GM10266 (cell line): Measurements from ENCODE around the gene MPL.

Experiments used
- DNase-seq: peaks from one replicate; pipeline ENCODE4 v3.0.0; 2012; ENCODE audit errors: extremely low spot score
- TF ChIP-seq, protein P1 (sequence below): IDR thresholded peaks from 2 replicates; pipeline ENCODE4 v1.5.1; 2012; ENCODE audit warnings: mild to moderate bottlenecking, low read depth; ENCODE audit not compliant: control insufficient read depth, insufficient read depth; ENCODE audit errors: missing control alignments

The MPL gene

DNA sequence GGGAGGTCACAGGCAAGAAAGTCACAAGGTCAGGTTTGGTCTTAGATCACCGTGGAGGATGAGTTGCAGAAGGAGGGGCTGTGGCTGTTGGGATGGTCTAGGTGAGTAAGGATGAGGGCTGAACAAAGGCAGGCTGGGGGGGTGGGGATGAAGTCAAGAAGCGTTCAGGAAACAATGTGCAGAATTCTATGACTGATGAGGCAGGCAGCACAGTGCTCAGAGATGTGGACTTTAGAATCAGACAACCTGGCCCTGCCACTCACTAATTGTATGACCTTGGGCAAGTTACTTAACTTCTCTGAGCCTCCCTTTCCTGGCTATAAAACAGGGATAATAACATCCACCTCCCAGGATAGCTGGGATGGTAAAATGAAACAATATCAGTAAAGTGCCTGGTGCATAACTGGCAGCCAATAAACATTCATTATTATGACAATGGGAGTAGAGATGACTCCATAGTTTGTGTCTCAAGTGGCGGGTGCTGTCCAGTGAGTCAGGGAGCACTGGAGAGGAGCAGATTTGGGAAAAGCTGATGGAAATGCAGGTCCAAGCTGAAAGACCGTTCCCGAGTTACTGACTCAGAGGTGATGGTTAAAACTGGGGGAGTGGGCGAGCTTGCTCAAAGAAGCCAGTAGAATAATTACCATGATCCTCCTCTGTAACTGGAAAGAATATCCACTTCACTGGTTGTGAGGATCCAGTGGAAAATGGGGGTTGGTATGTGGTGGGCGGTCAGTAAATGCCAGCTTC, 34.7 kb upstream of the MPL start:
- TF ChIP-seq, protein P1, sequence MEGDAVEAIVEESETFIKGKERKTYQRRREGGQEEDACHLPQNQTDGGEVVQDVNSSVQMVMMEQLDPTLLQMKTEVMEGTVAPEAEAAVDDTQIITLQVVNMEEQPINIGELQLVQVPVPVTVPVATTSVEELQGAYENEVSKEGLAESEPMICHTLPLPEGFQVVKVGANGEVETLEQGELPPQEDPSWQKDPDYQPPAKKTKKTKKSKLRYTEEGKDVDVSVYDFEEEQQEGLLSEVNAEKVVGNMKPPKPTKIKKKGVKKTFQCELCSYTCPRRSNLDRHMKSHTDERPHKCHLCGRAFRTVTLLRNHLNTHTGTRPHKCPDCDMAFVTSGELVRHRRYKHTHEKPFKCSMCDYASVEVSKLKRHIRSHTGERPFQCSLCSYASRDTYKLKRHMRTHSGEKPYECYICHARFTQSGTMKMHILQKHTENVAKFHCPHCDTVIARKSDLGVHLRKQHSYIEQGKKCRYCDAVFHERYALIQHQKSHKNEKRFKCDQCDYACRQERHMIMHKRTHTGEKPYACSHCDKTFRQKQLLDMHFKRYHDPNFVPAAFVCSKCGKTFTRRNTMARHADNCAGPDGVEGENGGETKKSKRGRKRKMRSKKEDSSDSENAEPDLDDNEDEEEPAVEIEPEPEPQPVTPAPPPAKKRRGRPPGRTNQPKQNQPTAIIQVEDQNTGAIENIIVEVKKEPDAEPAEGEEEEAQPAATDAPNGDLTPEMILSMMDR, result no peak
- DNase-seq, result no peak

DNA sequence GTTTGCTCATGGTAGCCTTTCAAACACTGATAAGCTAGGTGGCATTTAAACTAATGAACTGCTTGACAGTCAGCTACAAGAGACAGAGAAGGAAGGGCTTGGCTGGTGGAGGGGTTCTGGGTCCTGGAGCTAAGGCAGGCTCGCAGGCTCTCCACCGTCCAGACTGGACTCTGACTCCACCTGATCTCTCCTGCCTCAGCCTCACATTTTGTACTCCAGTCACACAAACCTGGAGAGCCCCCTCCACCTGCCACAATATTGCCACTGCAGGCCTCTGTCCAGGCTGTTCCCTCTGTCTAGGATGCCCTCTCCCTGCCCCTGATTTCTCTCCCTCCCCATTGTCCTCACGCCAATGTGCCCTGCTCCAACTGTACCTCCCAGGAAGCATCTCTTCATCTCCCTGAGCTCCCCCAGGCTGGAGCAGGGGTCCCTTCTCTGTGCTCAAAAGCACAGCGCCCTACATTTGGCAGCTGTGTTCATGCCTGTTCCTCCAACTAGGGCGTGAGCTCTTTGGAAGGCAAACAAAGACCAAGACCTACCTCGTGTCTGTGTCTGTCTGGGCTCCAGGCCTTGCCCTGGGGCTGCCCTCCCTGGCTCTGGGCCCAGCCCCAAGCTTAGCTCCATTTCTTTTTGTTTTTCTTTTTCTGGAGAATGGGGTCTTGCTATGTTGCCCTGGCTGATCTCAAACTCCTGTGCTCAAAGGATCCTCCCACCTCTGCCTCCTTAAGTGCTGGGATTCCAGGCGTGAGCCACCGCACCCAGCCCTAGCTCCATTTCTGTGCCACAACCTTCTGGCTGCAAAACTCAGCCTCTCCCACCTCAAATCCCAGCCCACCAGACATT, 33.9 kb upstream of the MPL start:
- no peak for DNase-seq
- TF ChIP-seq, protein P1, result no peak

DNA sequence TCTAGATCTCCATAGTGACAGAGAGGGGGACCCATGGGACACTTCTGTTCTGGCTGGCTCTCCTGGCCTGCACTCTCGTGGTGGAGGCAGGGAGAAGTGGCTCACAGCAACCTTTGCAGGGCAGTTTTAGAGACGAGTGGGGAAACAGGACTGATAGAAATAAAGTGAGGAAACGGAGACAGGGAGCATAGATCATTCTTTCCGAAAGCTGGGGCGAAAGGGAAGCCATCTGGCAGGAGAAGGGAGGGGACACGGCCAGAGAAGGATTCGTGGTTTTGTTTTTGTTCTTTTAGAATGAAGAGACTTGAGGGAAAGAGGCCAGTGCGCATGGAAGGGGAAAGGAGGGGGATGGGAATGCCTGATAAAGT, 33.3 kb upstream of the MPL start:
- no peak for DNase-seq
- TF ChIP-seq, protein P1, result no peak

DNA sequence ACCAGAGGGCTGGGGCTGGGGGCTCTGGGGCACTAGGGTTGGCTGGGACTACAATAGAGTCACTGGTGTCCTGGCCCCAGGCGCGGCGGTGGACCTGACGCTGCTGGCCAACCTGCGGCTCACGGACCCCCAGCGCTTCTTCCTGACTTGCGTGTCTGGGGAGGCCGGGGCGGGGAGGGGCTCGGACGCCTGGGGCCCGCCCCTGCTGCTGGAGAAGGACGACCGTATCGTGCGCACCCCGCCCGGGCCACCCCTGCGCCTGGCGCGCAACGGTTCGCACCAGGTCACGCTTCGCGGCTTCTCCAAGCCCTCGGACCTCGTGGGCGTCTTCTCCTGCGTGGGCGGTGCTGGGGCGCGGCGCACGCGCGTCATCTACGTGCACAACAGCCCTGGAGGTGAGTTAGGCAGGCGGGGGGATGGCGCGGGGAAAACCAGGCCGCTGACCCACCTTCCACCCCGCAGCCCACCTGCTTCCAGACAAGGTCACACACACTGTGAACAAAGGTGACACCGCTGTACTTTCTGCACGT, 32.8 kb upstream of the MPL start:
- DNase-seq, result no peak
- TF ChIP-seq, protein P1, result no peak

DNA sequence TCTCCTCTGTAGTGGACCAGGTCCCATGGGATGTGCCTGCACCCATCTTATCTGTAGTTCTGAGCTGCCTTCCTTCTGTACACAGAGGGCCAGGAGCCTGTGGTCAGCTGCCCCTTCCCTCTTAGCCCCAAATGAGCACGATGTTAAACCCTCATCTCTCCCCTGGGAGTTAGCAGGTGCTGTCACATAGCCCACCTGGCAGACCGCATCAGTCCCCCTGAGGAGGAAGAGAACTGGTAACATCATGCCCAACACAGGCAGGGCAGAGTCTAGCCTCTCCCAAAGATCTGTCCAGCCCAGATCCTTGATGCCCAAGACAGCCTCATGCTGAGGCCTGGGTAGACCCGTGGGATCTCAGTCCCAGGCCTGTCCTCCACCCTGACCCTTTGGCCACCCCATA, 32.2 kb upstream of the MPL start:
- TF ChIP-seq, protein P1, result no peak
- no peak for DNase-seq

DNA sequence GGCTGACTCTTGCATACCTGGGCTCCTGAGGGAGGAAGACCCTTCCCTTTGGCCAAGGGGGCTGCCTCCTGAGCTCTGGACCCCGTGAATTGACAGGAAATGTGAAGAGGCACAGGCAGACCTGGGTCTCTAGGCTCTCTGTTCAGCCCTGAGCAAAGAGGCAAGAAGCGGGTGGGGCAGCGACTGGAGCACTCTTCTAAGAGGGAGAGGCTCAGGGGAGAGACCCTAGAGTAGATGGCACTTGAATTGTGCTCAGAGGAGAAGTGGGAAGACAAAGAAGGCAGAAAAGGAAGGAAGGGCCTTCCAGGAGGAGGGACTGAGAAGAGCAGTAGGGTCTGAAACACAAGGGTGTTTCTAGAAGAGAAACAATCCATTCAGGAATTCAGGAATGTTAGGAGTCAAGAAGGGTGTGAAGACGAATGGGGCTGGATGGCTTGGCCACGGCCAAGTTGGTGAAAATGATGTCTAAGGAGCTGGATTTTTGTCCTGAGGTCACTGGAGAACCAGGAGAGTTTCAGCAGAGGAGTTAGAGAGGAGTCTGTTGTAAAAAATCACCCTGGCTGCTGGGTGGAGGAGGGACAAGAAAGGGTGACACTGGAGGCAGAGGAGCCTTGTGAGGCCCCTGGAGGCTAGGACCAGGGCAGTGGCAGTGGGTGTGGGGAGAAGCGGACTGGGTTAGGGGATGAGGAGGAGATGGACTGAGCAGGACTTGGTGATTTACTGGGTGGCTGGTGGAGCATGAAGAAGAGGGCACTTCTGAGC, 31.5 kb upstream of the MPL start:
- no peak for DNase-seq
- TF ChIP-seq, protein P1, result no peak
